Jurkat, Clone E6-1 (cell line): ENCODE results near the gene GNPDA1.

Experiments
- DNase-seq: peaks from one replicate; pipeline ENCODE4 v3.0.0-alpha.2; 2011; ENCODE audit warnings: low read depth, low spot score
- H3K4me3 ChIP-seq: 2 replicates; pipeline ENCODE4 v1.5.1; 2011; ENCODE audit warnings: mild to moderate bottlenecking, low read length, control low read depth, moderate library complexity

The GNPDA1 gene

DNA sequence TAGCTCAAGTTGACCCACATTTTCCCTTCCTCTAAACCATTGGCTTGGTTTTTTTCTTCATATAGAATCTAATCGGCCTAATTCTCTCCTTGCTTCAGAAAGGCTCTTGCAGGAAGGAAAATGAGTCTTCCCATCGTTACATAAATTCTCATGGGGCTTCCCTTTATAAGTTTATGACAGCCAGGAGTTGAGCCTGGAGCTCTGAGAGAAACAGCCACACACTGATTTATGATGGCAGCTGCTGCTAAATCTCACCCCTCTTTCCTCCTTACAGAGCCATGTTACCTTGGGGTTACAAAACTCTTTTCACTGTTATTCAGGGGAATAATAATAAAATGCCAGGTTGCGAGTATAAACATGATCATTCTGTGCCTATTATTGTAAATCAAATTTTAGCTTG lies 49.1 kb downstream of the GNPDA1 start:
- DNase-seq = no peak
- H3K4me3 ChIP-seq = no peak overlapping the region

DNA sequence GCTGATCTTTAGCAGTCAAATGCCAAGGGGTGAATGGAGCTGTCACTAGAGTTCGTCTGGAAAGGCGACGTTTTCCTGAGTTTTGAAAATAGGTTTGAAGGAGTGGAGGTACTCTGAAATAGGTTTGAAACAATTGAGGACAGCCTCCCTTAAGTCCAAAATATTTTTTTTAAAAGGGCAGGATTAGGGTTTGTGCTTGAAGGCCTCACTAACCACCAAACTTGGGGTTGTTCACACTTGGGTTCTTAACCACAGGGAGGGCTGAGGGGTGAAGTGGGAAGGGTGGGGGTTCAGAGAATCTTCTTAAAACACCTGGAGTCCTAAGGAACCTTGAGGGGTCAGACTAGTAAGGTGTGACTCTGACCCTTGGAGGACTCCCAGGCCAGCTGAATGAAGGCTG lies 51.4 kb downstream of the GNPDA1 start:
- DNase-seq = no peak
- H3K4me3 ChIP-seq = no peak overlapping the region

GRCh38 chr5:141960449-141961323 lies 52.1 kb downstream of the GNPDA1 start:
- H3K4me3 ChIP-seq = no peak overlapping the region
- DNase-seq = peak; percentile 83

- no peak overlapping the region for H3K4me3 ChIP-seq
- DNase-seq = no peak
Observed at GRCh38 chr5:141960018-141960417, 52.8 kb downstream of the GNPDA1 start.

DNA sequence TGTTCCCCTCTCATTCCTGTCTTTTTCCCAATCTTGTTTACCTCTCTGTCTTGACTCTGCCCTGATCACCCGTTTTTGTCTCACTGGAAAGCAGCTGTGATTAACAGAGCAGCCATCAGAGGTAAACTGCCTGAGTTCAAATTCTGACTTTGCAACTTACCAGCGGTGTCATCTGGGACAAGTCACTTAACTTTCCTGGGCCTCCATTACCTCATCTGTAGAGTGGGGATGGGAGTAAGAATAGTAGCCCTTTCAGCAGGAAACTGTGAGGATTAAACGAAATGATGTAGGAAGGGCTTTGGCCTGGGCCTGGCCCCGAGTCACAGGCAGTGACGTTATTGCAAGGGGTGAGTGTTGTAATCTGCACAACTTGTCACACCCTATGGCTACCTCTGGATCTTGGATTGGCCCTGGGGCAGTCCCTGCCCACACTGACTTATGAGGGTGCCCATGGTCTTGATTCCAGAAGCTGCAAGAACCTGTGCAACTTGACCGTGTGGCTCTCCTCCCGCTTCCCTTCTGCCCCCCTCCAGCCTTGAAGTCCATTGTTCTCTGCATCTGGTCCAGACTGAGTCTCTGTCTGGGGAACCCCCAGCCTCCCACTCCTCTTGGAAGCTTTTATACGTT lies 54.2 kb downstream of the GNPDA1 start:
- H3K4me3 ChIP-seq = peak overlapping the region; percentile 40
- DNase-seq = no peak

- DNase-seq = peak; percentile 70
- peak within 1 kb of the TSS; percentile 40 for H3K4me3 ChIP-seq
Observed at GRCh38 chr5:141958113-141958512, 54.7 kb downstream of the GNPDA1 start, which contains the start of gene PCDH12. Gene PCDH12, minus strand, starts transcription at chr5:141958202. Its CDS starts 351 bp downstream, at chr5:141957851.

DNA sequence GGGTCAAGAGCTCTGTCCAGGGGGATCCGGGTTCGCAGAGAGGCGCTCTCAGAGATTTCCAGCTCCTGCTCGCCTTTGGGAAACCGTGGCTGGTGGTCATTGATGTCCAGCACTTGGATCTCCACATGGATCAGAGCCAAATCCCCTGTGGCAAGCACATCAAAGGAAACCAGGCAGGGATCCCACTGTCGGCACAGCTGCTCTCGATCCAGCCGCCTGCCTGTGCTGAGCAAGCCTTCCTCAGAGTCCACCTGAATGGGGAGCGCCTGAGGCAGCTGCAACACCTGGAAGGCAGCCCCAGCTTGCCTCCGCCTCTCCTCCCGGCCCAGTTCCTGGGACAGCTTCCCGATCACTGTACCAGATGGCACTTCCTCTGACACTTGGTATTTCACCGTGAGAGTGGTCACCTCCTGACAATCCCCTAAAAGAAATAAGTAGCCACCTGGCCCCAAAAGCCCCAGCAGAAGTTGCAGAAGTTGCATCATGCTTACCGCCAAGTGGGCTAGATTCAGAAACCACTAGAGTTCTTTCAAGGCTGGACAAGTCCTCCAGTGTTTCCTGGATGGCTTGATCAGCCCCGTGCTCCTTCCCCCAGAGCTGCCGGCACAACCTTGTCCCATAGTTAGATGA lies 55.3 kb downstream of the GNPDA1 start:
- peak overlapping the region; percentile 40; the same call in 1 of the 2 replicates for H3K4me3 ChIP-seq
- DNase-seq = no peak

GRCh38 chr5:141954194-141954593 lies 58.6 kb downstream of the GNPDA1 start:
- no peak overlapping the region for H3K4me3 ChIP-seq
- DNase-seq = no peak

DNA sequence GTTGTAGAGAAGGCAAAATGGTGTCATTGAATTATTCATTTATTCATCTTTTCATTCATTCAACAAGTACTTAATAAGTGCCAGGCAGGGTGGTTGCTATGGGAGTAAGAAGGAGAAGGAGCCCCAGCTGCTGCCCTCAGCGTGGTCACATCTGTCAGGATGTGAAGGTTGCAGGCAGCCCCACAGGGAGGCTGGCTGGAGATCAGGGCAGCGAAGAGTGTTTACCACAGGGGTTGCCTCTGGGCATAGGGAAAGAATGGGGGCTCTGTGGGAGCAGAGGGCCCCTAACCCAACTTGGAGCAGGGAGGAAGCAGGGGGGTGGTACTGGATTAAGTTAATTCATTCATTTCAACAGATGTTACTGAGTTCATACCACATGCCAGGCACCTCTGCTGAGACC lies 60.8 kb downstream of the GNPDA1 start:
- DNase-seq = no peak
- H3K4me3 ChIP-seq = no peak overlapping the region

DNA sequence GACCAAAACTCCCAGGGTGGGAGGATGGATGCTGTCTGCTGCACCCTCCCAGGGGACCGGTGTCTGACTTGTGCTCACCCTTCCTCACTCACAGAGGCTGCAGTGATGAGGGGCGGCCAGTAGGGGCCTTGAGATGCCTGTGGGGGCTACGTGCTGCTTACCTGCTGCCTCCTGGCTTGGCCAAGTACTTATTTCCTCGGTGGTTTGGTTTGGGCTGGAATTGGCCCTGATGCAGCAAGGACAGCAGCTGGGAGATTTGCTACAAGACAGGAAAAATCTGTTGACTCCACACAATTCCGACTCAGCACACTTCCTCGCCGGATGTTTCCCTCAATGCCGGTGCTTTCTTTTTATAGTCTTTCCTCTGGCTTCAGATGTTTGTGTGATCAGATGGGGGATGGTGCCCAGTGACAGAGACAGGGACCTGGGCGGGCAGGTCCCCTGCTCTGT lies 61.5 kb downstream of the GNPDA1 start:
- no peak for DNase-seq
- no peak overlapping the region for H3K4me3 ChIP-seq
